ENCODE measurements around the gene ULK4.

The ULK4 gene

GRCh38 chr3:41612853-41613252 lies 349.1 kb downstream of the ULK4 start:
- H3K27ac ChIP-seq (ENCODE audit: extremely low read depth, low read depth, low read length): no peak overlapping the region
- POLR2A ChIA-PET: no interaction called here
- no peak overlapping the region for H3K4me3 ChIP-seq (ENCODE audit: low read depth, low read length)
- CTCF ChIA-PET: interaction anchor here (0.6 kb wide), 1 partner anchor 893 kb away, joined by 4 read pairs; no protein-coding TSS in a partner anchor
- H3K4me1 ChIP-seq (ENCODE audit: control insufficient read depth, insufficient read depth, low read length): no peaks in the 10 kb centered on the region
- H3K9me3 ChIP-seq (ENCODE audit: control insufficient read depth, insufficient read depth, low read depth, low read length): no peaks in the 10 kb centered on the region
- no peaks in the 10 kb centered on the region for H3K36me3 ChIP-seq (ENCODE audit: control insufficient read depth in 2 of 2, insufficient read depth in 1 of 2, low read length in 2 of 2)
- TF ChIP-seq ZBTB11 (tag by site-specific recombination; conservative IDR thresholded peaks at IDR 0.05; ENCODE audit: low read depth): no peak
- no peak for TF ChIP-seq ZNF169 (tag by site-specific recombination; IDR thresholded peaks at IDR 0.05)
- TF ChIP-seq ZNF280C (tag by site-specific recombination; IDR thresholded peaks at IDR 0.05): no peak
- TF ChIP-seq SCRT1 (tag by site-specific recombination; IDR thresholded peaks at IDR 0.05; ENCODE audit: borderline replicate concordance): no peak
- no peak for TF ChIP-seq ZBTB1 (tag by site-specific recombination; IDR thresholded peaks at IDR 0.05)
- TF ChIP-seq ZNF366 (tag by site-specific recombination; conservative IDR thresholded peaks at IDR 0.05): no peak
- no peak for TF ChIP-seq ZNF175 (tag by site-specific recombination; IDR thresholded peaks at IDR 0.05)
- TF ChIP-seq ZNF391 (tag by site-specific recombination; IDR thresholded peaks at IDR 0.05; ENCODE audit: borderline replicate concordance, low read depth): no peak

- Histone ChIP-seq H3K9me3 (ENCODE audit: control insufficient read depth, insufficient read depth, low read depth, low read length) (no peaks in the 10 kb centered on the region), H3K4me3 (ENCODE audit: low read depth, low read length) (no peak overlapping the region), H3K4me1 (ENCODE audit: control insufficient read depth, insufficient read depth, low read length) (no peaks in the 10 kb centered on the region), H3K36me3 (ENCODE audit: control insufficient read depth in 2 of 2, insufficient read depth in 1 of 2, low read length in 2 of 2) (no peaks in the 10 kb centered on the region), H3K27ac (ENCODE audit: extremely low read depth, low read depth, low read length) (no peak overlapping the region)
- POLR2A ChIA-PET: no interaction called here
- CTCF ChIA-PET: no interaction called here
- TF ChIP-seq AEBP2 (tag by site-specific recombination; IDR thresholded peaks at IDR 0.05; ENCODE audit: borderline replicate concordance): no peak
- no peak for TF ChIP-seq ZNF23 (tag by site-specific recombination; IDR thresholded peaks at IDR 0.05; ENCODE audit: borderline replicate concordance)
- no peak for TF ChIP-seq PRDM4 (tag by site-specific recombination; IDR thresholded peaks at IDR 0.05)
- no peak for TF ChIP-seq ZNF677 (tag by site-specific recombination; IDR thresholded peaks at IDR 0.05)
- TF ChIP-seq ZNF529 (tag by site-specific recombination; IDR thresholded peaks at IDR 0.05; ENCODE audit: insufficient replicate concordance): no peak
- no peak for TF ChIP-seq ZNF155 (tag by site-specific recombination; IDR thresholded peaks at IDR 0.05)
- TF ChIP-seq ZNF148 (tag by site-specific recombination; IDR thresholded peaks at IDR 0.05; ENCODE audit: borderline replicate concordance): no peak
- TF ChIP-seq KLF8 (tag by site-specific recombination; IDR thresholded peaks at IDR 0.05): no peak
- no peak for TF ChIP-seq ZNF174 (tag by site-specific recombination; IDR thresholded peaks at IDR 0.05)
- no peak for TF ChIP-seq TSHZ1 (tag by site-specific recombination; IDR thresholded peaks at IDR 0.05; ENCODE audit: borderline replicate concordance)
- TF ChIP-seq ZNF266 (tag by site-specific recombination; IDR thresholded peaks at IDR 0.05; ENCODE audit: low read depth): no peak
These were observed 350.9 kb downstream of the ULK4 start for GRCh38 chr3:41611008-41611407.
